ENCODE measurements around the gene ANKS6. TPM values are rescaled to one million over a fixed set of nuclear protein-coding genes. Genes with fewer than 3 reads are reported as not detected.
A peak's percentile ranks its signal among the peaks of the same experiment; 100 is the strongest.

ANKS6 gene
- total and polyA plus RNA-seq, 5 donors = 3.6 to 7.9 (median 5.6) TPM

- Histone ChIP-seq H3K4me1 (ENCODE audit: control insufficient read depth, insufficient read depth, low read length) (peaks cover 2% of the 10 kb centered on the region), H3K9me3 (ENCODE audit: control insufficient read depth, low read length) (no peaks in the 10 kb centered on the region), H3K27ac (ENCODE audit: low read length) (no peak overlapping the region), H3K27me3 (ENCODE audit: control insufficient read depth, insufficient read depth) (no peaks in the 10 kb centered on the region), H3K4me3 (ENCODE audit: low read length) (no peak overlapping the region)
- intact Hi-C loops (cut with DNase I) = no loop called here
- DNase-seq (peak in 1 of 3 donors; percentile 59), ATAC-seq (peak in 1 of 2 donors; percentile 10)
- 91% methylated on average over 25 of the region's 25 CpGs for WGBS
These were observed 6.1 kb downstream of the ANKS6 start for GRCh38 chr9:98790134-98790841.

GRCh38 chr9:98789483-98790133 lies 6.7 kb downstream of the ANKS6 start:
- no peaks in the 10 kb centered on the region for H3K27me3 ChIP-seq (ENCODE audit: control insufficient read depth, insufficient read depth)
- intact Hi-C loops (cut with DNase I) = no loop called here
- WGBS = 99% methylated on average over 5 of the region's 5 CpGs
- peaks cover 2% of the 10 kb centered on the region for H3K4me1 ChIP-seq (ENCODE audit: control insufficient read depth, insufficient read depth, low read length)
- H3K27ac ChIP-seq (ENCODE audit: low read length) = no peak overlapping the region
- no peak for ATAC-seq
- DNase-seq = no peak
- no peak overlapping the region for H3K4me3 ChIP-seq (ENCODE audit: low read length)
- no peaks in the 10 kb centered on the region for H3K9me3 ChIP-seq (ENCODE audit: control insufficient read depth, low read length)

GRCh38 chr9:98787766-98788335 lies 8.5 kb downstream of the ANKS6 start:
- Histone ChIP-seq H3K4me1 (ENCODE audit: control insufficient read depth, insufficient read depth, low read length) (peaks cover 2% of the 10 kb centered on the region), H3K9me3 (ENCODE audit: control insufficient read depth, low read length) (no peaks in the 10 kb centered on the region), H3K27me3 (ENCODE audit: control insufficient read depth, insufficient read depth) (no peaks in the 10 kb centered on the region), H3K4me3 (ENCODE audit: low read length) (no peak overlapping the region), H3K27ac (ENCODE audit: low read length) (no peak overlapping the region)
- DNase-seq = no peak
- intact Hi-C loops (cut with DNase I) = no loop called here
- no peak for ATAC-seq
- 94% methylated on average over 12 of the region's 12 CpGs for WGBS

- no peak for DNase-seq
- H3K27me3 ChIP-seq (ENCODE audit: control insufficient read depth, insufficient read depth) = no peaks in the 10 kb centered on the region
- H3K9me3 ChIP-seq (ENCODE audit: control insufficient read depth, low read length) = no peaks in the 10 kb centered on the region
- no peak overlapping the region for H3K27ac ChIP-seq (ENCODE audit: low read length)
- no peak for ATAC-seq
- 89% methylated on average over 4 of the region's 4 CpGs for WGBS
- intact Hi-C loops (cut with DNase I) = no loop called here
- peaks cover 2% of the 10 kb centered on the region for H3K4me1 ChIP-seq (ENCODE audit: control insufficient read depth, insufficient read depth, low read length)
- H3K4me3 ChIP-seq (ENCODE audit: low read length) = no peak overlapping the region
These were observed 9.4 kb downstream of the ANKS6 start for GRCh38 chr9:98786750-98787510.

GRCh38 chr9:98784831-98785806 lies 11.2 kb downstream of the ANKS6 start:
- 79% methylated on average over 11 of the region's 11 CpGs for WGBS
- no peaks in the 10 kb centered on the region for H3K27me3 ChIP-seq (ENCODE audit: control insufficient read depth, insufficient read depth)
- ATAC-seq (no peak), DNase-seq (no peak)
- no peak overlapping the region for H3K27ac ChIP-seq (ENCODE audit: low read length)
- H3K4me1 ChIP-seq (ENCODE audit: control insufficient read depth, insufficient read depth, low read length) = no peaks in the 10 kb centered on the region
- no peaks in the 10 kb centered on the region for H3K9me3 ChIP-seq (ENCODE audit: control insufficient read depth, low read length)
- intact Hi-C loops (cut with DNase I) = no loop called here
- no peak overlapping the region for H3K4me3 ChIP-seq (ENCODE audit: low read length)

- H3K9me3 ChIP-seq (ENCODE audit: control insufficient read depth, low read length) = no peaks in the 10 kb centered on the region
- H3K27ac ChIP-seq (ENCODE audit: low read length) = no peak overlapping the region
- no peak overlapping the region for H3K4me3 ChIP-seq (ENCODE audit: low read length)
- intact Hi-C loops (cut with DNase I) = no loop called here
- no peak for DNase-seq
- H3K4me1 ChIP-seq (ENCODE audit: control insufficient read depth, insufficient read depth, low read length) = no peaks in the 10 kb centered on the region
- H3K27me3 ChIP-seq (ENCODE audit: control insufficient read depth, insufficient read depth) = no peaks in the 10 kb centered on the region
- WGBS = 92% methylated on average over 16 of the region's 16 CpGs
- no peak for ATAC-seq
These were observed 12.7 kb downstream of the ANKS6 start for GRCh38 chr9:98783518-98784226.

- no peak overlapping the region for H3K27ac ChIP-seq (ENCODE audit: low read length)
- intact Hi-C loops (cut with DNase I) = no loop called here
- ATAC-seq (no peak), DNase-seq (no peak)
- H3K4me1 ChIP-seq (ENCODE audit: control insufficient read depth, insufficient read depth, low read length) = no peaks in the 10 kb centered on the region
- WGBS = 80% methylated on average over 11 of the region's 11 CpGs
- H3K27me3 ChIP-seq (ENCODE audit: control insufficient read depth, insufficient read depth) = no peaks in the 10 kb centered on the region
- H3K9me3 ChIP-seq (ENCODE audit: control insufficient read depth, low read length) = no peaks in the 10 kb centered on the region
- H3K4me3 ChIP-seq (ENCODE audit: low read length) = no peak overlapping the region
These were observed 14.6 kb downstream of the ANKS6 start for GRCh38 chr9:98781588-98782383.

GRCh38 chr9:98780059-98780749 lies 16.2 kb downstream of the ANKS6 start:
- Histone ChIP-seq H3K9me3 (ENCODE audit: control insufficient read depth, low read length) (no peaks in the 10 kb centered on the region), H3K4me3 (ENCODE audit: low read length) (no peak overlapping the region), H3K27me3 (ENCODE audit: control insufficient read depth, insufficient read depth) (no peaks in the 10 kb centered on the region), H3K4me1 (ENCODE audit: control insufficient read depth, insufficient read depth, low read length) (no peaks in the 10 kb centered on the region), H3K27ac (ENCODE audit: low read length) (no peak overlapping the region)
- intact Hi-C loops (cut with DNase I) = no loop called here
- ATAC-seq (no peak), DNase-seq (no peak)
- 95% methylated on average over 11 of the region's 11 CpGs for WGBS
